Ramos (cell line): ENCODE data around the gene SUPT3H.

ENCODE experiments used
- in situ Hi-C: fragments of 300-500 bp; cut with MboI; formaldehyde crosslinking; loops from one replicate; pipeline ENCODE4 v1.14.3; 2022; ENCODE audit warnings: low sequenced_read_pairs; ENCODE audit not compliant: unreplicated experiment

SUPT3H gene

DNA sequence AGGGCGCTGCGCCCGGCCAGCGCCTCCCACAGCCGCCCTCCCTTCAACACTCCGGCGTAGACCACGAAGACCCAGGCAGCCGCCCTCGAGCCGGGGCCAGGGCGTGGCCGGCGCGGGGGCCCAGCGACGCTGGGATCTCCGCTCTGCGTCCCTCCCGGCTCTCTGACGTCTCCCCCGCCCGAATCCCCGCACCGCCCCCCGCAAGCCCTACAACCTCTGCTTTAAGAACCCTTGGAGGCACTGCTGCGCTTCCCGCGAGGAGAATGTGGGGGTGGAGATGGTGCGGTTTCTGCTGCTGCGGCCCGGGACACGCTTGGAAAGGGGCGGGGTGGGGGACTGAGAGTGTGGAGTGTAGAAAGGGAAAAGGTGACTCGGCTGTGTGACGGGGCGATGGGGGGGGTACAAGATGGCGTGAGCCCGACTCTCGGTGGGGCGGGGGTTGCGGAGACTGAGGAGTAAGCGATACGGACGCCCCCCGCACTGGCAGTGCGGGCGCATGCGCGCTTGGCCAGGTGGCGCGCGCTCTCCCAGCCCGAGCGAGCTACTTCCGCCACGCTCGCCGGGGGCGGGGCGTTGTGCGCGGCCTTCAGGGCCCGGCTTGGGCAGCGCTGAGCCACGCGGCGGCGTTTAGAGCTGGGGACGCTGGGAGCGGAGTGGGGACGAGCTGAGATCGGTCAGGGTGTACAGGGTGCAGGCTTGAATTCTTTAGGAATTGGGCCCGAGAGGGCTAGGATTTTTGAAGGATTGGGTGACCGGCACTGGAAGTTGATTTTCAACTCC is at the start of gene SUPT3H:
Gene SUPT3H, minus strand, starts transcription at position 381 of the 780 bp plus-strand sequence.
- in situ Hi-C loops, result no loop called here

DNA sequence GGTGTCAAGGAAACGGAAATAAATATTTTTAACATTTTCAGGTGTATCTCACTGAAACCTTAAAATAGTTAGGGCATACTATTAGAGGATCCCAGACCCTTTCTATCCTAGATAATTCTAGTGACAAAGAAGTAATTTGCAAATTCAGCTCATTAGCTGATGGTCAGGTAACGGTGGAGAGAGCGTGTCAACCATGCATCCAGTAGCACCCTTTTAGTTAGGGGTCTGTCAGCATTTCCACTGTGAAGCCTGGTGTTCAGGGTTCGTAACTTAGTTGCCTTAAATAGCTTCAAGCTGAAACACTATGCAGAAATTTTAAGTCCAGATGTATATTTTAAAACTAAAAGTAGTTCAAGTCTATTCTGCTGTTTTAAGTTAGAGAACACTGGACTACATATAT is 48.5 kb upstream of the SUPT3H start:
- in situ Hi-C loops, result no loop called here

GRCh38 chr6:45424451-45424861 is 46.7 kb upstream of the SUPT3H start:
- in situ Hi-C loops, result no loop called here

DNA sequence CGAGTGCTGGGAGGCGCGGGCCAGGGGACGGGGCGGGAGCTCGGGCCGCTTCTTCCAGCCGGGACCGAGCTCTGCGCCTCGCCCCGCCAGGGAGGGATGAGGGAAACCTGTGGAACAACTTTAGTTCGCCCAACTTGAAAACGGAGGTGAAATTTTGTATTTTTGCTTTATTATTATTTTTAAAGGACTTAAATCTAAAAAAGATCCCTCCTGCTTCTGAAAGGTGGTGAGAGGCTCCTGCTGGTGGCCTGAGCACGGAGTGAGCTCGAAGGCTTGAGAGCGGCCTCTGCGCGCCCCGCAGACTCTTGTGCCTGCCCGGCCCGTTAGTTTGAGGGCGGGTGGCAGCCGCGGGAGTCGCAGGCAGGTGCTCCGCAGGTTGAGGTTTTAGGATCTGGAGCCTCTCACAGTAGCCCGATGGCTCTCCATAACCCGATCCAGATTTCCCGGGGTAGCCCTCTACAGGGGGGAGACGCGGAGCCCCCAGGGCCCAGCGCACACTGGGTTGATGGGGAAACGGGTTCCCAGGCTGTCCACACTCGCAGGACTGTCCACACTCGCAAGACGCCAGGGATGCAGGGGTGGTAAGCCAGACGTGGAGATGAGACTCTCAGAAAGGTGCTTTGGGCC is 46.2 kb upstream of the SUPT3H start:
- in situ Hi-C loops, result no loop called here

DNA sequence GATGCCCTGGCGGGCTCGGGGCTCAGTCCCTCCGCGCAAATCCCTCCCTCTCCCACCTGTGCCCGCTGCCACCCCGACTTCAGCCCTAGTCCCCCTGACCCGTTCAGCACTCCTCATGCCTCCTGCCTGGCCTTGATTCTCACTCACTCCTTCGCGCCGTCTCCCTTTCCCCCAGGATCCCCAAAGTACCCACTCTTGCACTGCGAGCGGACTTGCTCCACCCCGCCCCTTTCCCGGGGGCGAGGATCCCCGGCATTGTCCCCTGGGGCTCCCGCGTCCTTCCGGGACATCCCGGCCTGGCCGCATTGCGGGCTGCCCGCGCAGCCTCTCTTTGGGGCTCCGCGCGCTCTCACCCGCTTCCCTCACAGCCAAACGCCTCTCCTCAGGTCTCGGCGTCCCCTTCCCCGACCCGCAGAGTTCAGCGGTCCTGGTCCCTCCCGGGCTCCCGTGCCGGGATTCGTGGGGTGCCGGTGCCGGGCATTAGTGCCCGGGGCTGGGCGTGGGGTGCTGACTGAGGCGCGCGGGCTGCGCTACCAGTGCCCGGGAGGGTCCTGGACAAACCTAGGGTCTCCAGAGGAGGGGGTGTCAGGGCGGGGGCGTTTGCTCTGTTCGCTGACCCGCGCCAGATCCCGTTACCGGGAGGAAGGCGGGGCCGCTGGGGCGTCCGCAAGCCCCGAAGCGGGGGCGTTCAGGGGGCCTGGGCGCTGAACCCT is 45.5 kb upstream of the SUPT3H start:
- in situ Hi-C loops, result no loop called here

DNA sequence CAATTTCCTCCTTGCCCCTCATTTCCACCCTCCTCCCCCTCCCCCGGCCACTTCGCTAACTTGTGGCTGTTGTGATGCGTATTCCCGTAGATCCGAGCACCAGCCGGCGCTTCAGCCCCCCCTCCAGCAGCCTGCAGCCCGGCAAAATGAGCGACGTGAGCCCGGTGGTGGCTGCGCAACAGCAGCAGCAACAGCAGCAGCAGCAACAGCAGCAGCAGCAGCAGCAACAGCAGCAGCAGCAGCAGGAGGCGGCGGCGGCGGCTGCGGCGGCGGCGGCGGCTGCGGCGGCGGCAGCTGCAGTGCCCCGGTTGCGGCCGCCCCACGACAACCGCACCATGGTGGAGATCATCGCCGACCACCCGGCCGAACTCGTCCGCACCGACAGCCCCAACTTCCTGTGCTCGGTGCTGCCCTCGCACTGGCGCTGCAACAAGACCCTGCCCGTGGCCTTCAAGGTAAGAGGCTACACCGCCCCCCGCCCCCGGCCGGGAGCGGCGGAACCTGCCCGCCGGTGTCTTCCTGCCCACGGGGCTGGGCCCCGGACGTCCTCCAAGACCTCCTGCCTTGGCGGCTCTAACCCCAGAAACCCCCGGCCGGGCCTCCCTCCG is 44.9 kb upstream of the SUPT3H start:
- in situ Hi-C loops, result no loop called here

DNA sequence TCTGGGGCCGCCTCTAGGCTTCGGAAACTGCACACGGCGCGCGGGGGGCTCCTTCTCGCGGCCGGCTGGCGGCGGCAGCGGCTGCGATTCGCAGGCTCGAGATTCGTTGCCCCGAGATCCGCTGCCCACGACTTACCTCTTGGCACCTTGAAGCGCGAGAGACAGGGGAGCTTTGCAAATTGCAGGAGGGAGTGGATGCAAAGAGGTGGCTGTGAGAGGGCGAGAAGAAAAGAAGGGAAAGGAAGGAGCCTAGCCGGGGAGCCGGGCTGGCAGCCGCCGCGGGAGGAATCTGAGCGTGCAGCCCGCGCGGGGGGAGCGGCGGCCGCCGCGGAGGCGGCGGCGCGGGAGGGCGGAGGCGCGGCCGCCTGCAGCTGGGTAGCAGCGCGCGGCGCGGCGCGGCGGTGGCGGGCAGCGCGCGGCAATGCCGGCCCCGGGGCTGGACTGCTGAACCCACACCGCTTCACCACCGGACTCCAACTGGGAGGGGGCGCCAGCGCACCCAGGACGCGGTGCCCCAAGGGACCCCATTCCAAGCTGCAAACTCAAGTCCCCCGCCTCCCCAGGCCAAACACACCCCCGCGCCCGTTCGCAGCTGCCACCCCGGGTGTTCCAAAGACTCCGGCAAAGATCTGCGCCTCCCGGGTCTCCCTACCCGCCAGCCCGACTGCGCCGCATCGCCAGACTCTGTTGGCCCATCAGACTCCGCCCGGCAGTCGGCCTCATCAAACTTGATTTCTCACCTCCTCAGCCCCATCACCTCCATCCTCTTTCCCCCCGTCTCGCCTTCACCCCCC is 44.2 kb upstream of the SUPT3H start:
- in situ Hi-C loops, result no loop called here

- in situ Hi-C loops, result no loop called here
Observed at GRCh38 chr6:45420909-45421708, 43.4 kb upstream of the SUPT3H start.

DNA sequence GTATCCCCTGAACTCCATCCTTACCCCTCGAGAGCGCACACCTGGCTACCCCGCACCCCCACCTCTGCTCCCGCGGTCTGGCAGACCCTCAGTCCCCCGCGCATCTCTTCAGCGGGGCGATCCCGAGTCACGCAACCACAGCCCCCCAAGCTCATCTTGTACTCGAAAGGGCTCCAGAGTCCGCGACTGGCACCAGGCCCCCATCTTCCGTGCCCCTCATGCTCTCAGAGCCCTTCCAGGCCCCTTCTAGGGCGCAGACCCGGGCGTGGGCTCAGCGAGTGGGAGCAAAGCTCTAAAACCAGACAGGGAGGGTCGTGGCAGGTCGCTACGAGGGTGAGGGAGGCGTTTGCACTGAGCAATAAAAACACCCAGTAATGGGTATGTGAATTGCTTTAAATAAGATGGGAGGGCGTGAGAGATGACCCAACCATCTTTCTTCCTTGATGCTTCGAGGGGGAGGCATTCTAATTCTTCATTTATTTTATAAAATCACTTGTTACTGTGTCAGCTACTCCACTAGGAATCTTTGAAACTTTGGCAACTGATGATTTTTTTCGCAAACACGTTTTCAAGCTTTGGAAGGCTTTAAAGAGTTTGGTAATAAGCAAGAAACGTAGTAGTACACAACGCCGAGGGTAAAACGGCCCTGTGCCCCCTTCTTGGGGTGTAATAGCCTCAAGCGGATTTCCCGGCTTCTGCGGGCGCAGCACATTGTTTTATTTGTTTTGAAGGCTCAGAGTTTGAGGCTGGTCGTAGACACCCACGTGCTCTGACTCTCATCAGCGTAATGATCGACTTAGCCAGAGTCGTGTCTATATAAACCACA is 42.6 kb upstream of the SUPT3H start:
- in situ Hi-C loops, result no loop called here

DNA sequence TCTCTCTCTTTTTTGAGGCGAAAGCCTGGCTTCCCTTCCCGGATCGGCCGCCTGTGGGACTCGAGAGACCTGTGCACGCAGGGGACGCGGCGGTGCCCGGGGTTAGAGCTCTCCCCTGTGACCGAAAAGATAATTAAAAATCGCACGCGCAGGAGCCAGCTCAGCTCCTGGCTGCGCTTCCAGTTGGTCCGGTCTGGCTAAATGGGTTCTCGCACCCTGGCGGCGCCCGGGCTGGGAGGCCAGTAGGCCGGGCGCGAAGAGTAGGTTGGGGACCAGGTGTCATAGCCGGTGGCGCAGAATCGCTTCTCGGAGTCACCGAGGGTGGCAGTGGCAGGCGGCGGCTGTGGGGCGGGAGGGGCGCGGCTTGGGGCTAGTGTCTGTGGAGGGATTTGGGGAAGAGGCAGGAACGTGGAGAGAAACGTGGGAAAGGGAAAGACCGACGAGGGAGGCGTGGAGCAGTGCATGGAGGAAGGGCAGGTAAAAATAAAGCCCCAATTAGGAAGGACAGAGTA is 41.9 kb upstream of the SUPT3H start:
- in situ Hi-C loops, result no loop called here

- in situ Hi-C loops, result no loop called here
Observed at GRCh38 chr6:45417436-45417835, 39.7 kb upstream of the SUPT3H start.

GRCh38 chr6:45416700-45417099 is 39.0 kb upstream of the SUPT3H start:
- in situ Hi-C loops, result no loop called here

DNA sequence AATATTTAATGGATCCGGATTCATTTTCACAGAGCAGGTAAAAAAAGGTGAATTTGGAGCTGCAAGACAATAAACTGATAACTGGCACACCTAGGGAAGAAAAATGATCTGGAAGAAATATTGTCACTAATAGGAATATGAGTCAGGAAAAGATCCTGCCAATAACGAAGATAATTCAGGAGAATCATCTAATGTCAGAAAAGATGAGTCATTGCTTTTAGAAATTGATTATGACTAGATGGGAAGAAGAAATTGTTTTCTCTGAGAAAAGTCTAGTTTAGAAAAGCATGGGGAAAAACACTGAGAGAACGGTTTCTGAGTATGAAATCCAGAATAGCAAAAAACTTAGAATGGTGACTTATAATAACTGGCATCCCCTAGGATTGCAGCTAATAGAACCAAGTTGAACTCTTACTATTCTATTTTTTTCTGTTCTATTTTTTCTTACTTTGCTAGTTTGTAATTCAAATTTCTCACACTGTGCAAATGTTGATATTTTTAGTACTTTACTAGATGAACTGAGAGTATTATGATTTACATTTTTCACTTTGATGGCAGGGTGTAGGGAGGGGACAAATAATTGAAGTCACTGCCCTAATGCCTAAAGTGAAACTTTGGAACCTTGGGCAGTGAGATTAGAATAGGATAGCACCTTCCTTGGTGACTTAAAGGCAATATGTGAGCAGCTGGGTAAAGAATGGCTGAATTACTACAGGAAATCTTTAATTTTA is 38.2 kb upstream of the SUPT3H start:
- in situ Hi-C loops, result no loop called here

- in situ Hi-C loops, result no loop called here
Observed at GRCh38 chr6:45415315-45415714, 37.6 kb upstream of the SUPT3H start.

DNA sequence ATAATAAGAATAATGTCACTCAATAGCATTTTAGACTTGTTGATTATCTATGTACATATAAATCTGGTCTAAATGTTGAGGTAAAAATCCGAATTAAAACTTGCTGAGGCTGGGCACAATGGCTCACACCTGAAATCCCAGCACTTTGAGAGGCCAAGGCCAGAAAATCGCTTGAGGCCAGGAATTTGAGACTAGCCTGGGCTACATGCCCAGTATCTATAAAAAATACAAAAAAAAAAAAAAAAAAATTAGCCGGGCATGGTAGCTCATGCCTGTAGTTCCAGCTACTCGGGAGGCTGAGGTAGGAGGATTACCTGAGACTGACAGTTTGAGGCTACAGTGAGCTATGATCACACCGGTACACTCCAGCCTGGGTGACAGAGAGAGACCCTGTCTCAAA is 34.2 kb upstream of the SUPT3H start:
- in situ Hi-C loops, result no loop called here

GRCh38 chr6:45400021-45400420 is 22.3 kb upstream of the SUPT3H start:
- in situ Hi-C loops, result no loop called here

GRCh38 chr6:45398075-45398813 is 20.5 kb upstream of the SUPT3H start:
- in situ Hi-C loops, result no loop called here
